Measurements from ENCODE around the gene MAGEA2. TPM values are rescaled to one million over a fixed set of nuclear protein-coding genes. Genes with fewer than 3 reads are reported as not detected.
"Not testable (repeated sequence)": the region's sequence is repeated elsewhere in the genome, so short reads cannot be mapped to it uniquely, and the experiment has no call there.

Gene MAGEA2
- total and polyA plus RNA-seq, 4 donors: not detected

DNA sequence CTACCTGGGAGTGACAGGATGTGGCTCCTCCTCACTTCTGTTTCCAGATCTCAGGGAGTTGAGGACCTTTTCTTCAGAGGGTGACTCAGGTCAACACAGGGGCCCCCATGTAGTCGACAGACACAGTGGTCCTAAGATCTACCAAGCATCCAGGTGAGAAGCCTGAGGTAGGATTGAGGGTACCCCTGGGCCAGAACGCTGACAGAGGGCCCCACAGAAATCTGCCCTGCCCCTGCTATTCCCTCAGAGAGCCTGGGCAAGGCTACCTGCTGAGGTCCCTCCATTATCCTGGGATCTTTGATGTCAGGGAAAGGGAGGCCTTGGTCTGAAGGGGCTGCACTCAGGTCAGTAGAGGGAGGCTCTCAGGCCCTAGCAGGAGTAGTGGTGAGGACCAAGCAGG, 18.5 kb downstream of the MAGEA2 start:
- Histone ChIP-seq H3K4me1 (ENCODE audit: control insufficient read depth in 4 of 4, insufficient read depth in 4 of 4, low read length in 3 of 4) (no peaks in the 10 kb centered on the region), H3K9me3 (ENCODE audit: control insufficient read depth in 4 of 4, low read length in 3 of 4) (no peaks in the 10 kb centered on the region), H3K9ac (ENCODE audit: low read depth in 1 of 2, low read length in 2 of 2) (no peak overlapping the region), H3K4me3 (ENCODE audit: low read depth in 1 of 3, low read length in 3 of 3) (no peak overlapping the region), H3K36me3 (ENCODE audit: control insufficient read depth in 4 of 4, insufficient read depth in 3 of 4, low read depth in 1 of 4, low read length in 3 of 4) (no peaks in the 10 kb centered on the region), H3K27me3 (ENCODE audit: control insufficient read depth in 4 of 4, insufficient read depth in 4 of 4, low read length in 3 of 4) (no peaks in the 10 kb centered on the region), H3K27ac (ENCODE audit: low read depth in 1 of 2, low read length in 2 of 2) (no peak overlapping the region)
- no peak for DNase-seq (ENCODE audit: low spot score)
- WGBS: 73% methylated on average over 2 of the region's 2 CpGs
- no peak for TF ChIP-seq YY1 (IDR thresholded peaks at IDR 0.05)
- TF ChIP-seq REST (IDR thresholded peaks at IDR 0.05): no peak
- no peak for TF ChIP-seq TAF1 (conservative IDR thresholded peaks at IDR 0.05)
- TF ChIP-seq JUND (IDR thresholded peaks at IDR 0.05): no peak
- no peak for TF ChIP-seq RXRA (IDR thresholded peaks at IDR 0.05)
- no peak for TF ChIP-seq HNF4G (IDR thresholded peaks at IDR 0.05)
- no peak for TF ChIP-seq EGR1 (IDR thresholded peaks at IDR 0.05; ENCODE audit: low read depth in 2 of 2)
- TF ChIP-seq FOXA1 (IDR thresholded peaks at IDR 0.05): no peak
- no peak for TF ChIP-seq RAD21 (IDR thresholded peaks at IDR 0.05)
- TF ChIP-seq ZBTB33 (IDR thresholded peaks at IDR 0.05): no peak
- no peak for TF ChIP-seq SP1 (IDR thresholded peaks at IDR 0.05)
- TF ChIP-seq, protein P1, sequence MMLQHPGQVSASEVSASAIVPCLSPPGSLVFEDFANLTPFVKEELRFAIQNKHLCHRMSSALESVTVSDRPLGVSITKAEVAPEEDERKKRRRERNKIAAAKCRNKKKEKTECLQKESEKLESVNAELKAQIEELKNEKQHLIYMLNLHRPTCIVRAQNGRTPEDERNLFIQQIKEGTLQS (IDR thresholded peaks at IDR 0.05): no peak
- no peak for TF ChIP-seq HNF4A (conservative IDR thresholded peaks at IDR 0.05)

DNA sequence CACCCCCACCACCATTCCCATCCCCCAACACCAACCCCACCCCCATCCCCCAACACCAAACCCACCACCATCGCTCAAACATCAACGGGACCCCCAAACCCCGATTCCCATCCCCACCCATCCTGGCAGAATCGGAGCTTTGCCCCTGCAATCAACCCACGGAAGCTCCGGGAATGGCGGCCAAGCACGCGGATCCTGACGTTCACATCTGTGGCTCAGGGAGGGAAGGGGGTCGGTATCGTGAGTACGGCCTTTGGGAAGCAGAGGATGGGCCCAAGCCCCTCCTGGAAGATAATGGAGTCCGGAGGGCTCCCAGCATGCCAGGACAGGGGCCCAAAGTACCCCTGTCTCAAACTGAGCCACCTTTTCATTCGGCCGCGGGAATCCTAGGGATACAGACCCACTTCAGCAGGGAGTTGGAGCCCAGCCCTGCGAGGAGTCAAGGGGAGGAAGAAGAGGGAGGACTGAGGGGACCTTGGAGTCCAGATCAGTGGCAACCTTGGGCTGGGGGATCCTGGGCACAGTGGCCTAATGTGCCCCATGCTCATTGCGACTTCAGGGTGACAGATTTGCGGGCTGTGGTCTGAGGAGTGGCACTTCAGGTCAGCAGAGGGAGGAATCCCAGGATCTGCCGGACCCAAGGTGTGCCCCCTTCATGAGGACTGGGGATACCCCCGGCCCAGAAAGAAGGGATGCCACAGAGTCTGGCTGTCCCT, 19.3 kb downstream of the MAGEA2 start:
- WGBS: 94% methylated on average over 22 of the region's 22 CpGs
- H3K27ac ChIP-seq (ENCODE audit: low read depth in 1 of 2, low read length in 2 of 2); H3K27me3 ChIP-seq (ENCODE audit: control insufficient read depth in 4 of 4, insufficient read depth in 4 of 4, low read length in 3 of 4); H3K4me1 ChIP-seq (ENCODE audit: control insufficient read depth in 4 of 4, insufficient read depth in 4 of 4, low read length in 3 of 4); H3K36me3 ChIP-seq (ENCODE audit: control insufficient read depth in 4 of 4, insufficient read depth in 3 of 4, low read depth in 1 of 4, low read length in 3 of 4); H3K4me3 ChIP-seq (ENCODE audit: low read depth in 1 of 3, low read length in 3 of 3); H3K9ac ChIP-seq (ENCODE audit: low read depth in 1 of 2, low read length in 2 of 2); H3K9me3 ChIP-seq (ENCODE audit: control insufficient read depth in 4 of 4, low read length in 3 of 4); DNase-seq (ENCODE audit: low spot score): not testable (repeated sequence)
